Ectodermal cell (in vitro differentiated cells): ENCODE results near the gene OR2T2.
"Not testable (repeated sequence)": the region's sequence is repeated elsewhere in the genome, so short reads cannot be mapped to it uniquely, and the experiment has no call there.

Source experiments
- H3K27ac ChIP-seq: 2 replicates; pipeline ENCODE4 v1.7.0; 2013; ENCODE audit warnings: mild to moderate bottlenecking, low read depth, low read length; ENCODE audit not compliant: insufficient read depth, poor library complexity, severe bottlenecking
- H3K27me3 ChIP-seq: 2 replicates; pipeline ENCODE4 v1.7.0; 2013; ENCODE audit warnings: mild to moderate bottlenecking, low read length; ENCODE audit not compliant: insufficient read depth, control insufficient read depth, poor library complexity, severe bottlenecking
- H3K36me3 ChIP-seq: one replicate; pipeline ENCODE4 v1.7.0; 2013; ENCODE audit warnings: low read length; ENCODE audit not compliant: control insufficient read depth, insufficient read depth
- H3K4me1 ChIP-seq: one replicate; pipeline ENCODE4 v1.7.0; 2013; ENCODE audit warnings: low read length; ENCODE audit not compliant: control insufficient read depth, insufficient read depth
- H3K4me3 ChIP-seq: 2 replicates; pipeline ENCODE4 v1.7.0; 2013; ENCODE audit warnings: low read depth, low read length, control low read depth; ENCODE audit not compliant: insufficient read depth
- H3K9me3 ChIP-seq: 2 replicates; pipeline ENCODE4 v1.7.0; 2013; ENCODE audit warnings: mild to moderate bottlenecking, low read length, moderate library complexity; ENCODE audit not compliant: control insufficient read depth
- WGBS, 2 experiments: methylation state at CpG; one replicate each; pipeline ENCODE4 v1.1.7; 2013; ENCODE audit warnings: missing lambda C conversion rate in 2 of 2; 5-methylcytosine and 5-hydroxymethylcytosine counted together

OR2T2 gene

DNA sequence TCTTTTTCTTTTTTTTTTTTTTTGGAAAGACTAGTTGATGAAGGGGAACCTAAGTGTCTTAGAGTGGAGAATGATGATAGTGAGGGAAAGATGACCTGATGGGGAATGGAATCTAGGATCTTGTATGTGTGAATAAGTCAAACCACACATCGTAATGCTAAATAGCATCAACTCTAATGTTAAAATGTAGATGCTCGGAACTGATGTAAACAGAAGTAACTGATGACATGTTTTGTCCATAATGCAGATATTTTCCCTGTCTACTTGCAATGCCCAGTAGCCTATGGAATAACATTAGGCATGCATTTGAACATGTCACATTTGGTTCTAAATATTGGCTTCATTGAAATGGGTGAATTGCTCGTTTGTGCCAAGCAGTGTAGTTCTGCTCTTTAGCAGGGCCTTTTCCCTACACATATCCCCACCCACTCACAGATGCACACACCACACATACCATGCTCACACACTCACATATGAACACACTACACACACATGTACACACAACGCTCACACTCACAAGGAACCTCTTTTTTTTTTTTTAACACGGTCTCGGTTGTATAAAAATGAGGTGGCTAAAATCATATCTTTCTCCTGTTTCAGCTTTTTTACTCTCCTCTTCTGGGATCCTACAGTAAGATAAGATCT lies 4.5 kb downstream of the OR2T2 start:
- H3K4me3 ChIP-seq, H3K4me1 ChIP-seq, H3K9me3 ChIP-seq, H3K27ac ChIP-seq, H3K36me3 ChIP-seq, H3K27me3 ChIP-seq: not testable (repeated sequence)
- 57% methylated on average over 1 of the region's 6 CpGs; no CpG with 5 or more reads in 1 of the 2 experiments for WGBS, 2 experiments

GRCh38 chr1:248450466-248451145 lies 5.2 kb downstream of the OR2T2 start:
- not testable (repeated sequence) for H3K27me3 ChIP-seq, H3K4me1 ChIP-seq, H3K27ac ChIP-seq, H3K4me3 ChIP-seq, H3K36me3 ChIP-seq, H3K9me3 ChIP-seq
- WGBS, 2 experiments: no CpG with 5 or more reads among the region's 5 CpGs

- not testable (repeated sequence) for H3K27ac ChIP-seq, H3K36me3 ChIP-seq, H3K27me3 ChIP-seq, H3K9me3 ChIP-seq, H3K4me1 ChIP-seq, H3K4me3 ChIP-seq
- WGBS, 2 experiments: 79 to 80% methylated on average over 6 to 7 of the region's 7 CpGs
Observed at GRCh38 chr1:248453619-248454018, 8.2 kb downstream of the OR2T2 start.

DNA sequence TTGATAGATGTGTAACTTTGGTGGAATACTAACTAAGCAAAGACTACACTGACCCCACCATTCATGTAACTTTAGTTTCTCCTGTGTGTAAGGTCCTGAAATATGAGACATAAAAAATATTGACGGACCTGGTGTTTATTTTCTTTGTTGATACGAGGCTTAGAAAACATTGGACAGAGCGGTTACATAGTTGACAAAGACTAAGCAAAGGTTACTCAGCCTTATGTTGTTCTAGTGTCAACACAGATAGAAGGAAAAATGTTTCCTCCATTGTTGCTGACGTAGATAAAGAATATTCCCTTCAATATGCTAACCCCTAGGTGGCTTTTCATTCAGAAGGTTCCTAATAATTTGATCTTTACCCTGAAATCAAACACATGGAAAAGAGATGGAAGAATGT lies 9.6 kb downstream of the OR2T2 start:
- H3K27me3 ChIP-seq, H3K4me3 ChIP-seq, H3K27ac ChIP-seq, H3K36me3 ChIP-seq, H3K4me1 ChIP-seq, H3K9me3 ChIP-seq: not testable (repeated sequence)
- no CpG with 5 or more reads among the region's 4 CpGs for WGBS, 2 experiments

DNA sequence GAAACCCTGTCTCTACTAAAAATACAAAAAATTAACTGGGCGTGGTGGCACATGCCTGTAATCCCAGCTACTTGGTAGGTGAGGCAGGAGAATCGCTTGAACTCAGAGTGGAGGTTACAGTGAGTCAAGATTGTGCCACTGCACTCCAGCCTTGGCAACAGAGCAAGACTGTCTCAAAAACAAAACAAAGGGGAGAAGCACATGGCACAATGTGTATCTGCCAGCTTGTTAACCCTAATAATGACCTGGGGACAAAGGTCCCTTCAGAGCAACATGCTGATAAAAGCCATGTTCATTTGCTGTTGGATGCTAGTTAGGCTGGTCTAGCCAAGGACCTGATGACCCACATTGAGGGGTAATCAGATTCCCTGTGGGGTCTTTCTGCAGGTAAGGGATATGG lies 11.2 kb downstream of the OR2T2 start:
- WGBS, 2 experiments: no CpG with 5 or more reads among the region's 2 CpGs
- not testable (repeated sequence) for H3K27ac ChIP-seq, H3K4me3 ChIP-seq, H3K9me3 ChIP-seq, H3K27me3 ChIP-seq, H3K4me1 ChIP-seq, H3K36me3 ChIP-seq

- 49 to 50% methylated on average over 6 to 7 of the region's 7 CpGs for WGBS, 2 experiments
Observed at GRCh38 chr1:248459117-248459516, 13.7 kb downstream of the OR2T2 start.

DNA sequence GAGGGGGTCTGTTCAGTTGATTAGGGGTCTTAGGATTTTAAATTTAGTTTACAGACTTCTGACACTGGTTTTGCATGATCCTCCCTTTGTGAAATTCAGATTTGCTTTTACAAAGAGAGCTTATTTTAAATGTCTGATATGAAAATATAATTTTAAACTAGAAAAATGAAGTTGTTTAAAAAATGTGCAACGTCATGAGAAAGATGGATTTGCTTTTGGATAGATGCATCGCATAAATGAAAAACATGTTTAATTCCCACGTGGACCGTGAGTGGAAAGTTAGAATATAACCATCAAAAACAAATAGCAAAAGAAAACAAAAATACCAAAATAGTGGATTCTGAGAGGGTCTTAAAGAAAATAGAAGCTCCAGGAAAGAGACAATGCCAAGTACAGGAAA lies 25.7 kb downstream of the OR2T2 start:
- H3K4me1 ChIP-seq: no peaks in the 10 kb centered on the region
- H3K4me3 ChIP-seq: no peak overlapping the region
- H3K27me3 ChIP-seq: no peaks in the 10 kb centered on the region
- H3K9me3 ChIP-seq: peaks cover 10% of the 10 kb centered on the region
- H3K27ac ChIP-seq: no peak overlapping the region
- WGBS, 2 experiments: 66 to 69% methylated on average over 2 to 3 of the region's 4 CpGs
- no peaks in the 10 kb centered on the region for H3K36me3 ChIP-seq

More at GRCh38 chr1:248459117-248459516, 13.7 kb downstream of the OR2T2 start:
- not testable (repeated sequence) for H3K27me3 ChIP-seq, H3K36me3 ChIP-seq, H3K4me3 ChIP-seq, H3K27ac ChIP-seq, H3K4me1 ChIP-seq, H3K9me3 ChIP-seq

DNA sequence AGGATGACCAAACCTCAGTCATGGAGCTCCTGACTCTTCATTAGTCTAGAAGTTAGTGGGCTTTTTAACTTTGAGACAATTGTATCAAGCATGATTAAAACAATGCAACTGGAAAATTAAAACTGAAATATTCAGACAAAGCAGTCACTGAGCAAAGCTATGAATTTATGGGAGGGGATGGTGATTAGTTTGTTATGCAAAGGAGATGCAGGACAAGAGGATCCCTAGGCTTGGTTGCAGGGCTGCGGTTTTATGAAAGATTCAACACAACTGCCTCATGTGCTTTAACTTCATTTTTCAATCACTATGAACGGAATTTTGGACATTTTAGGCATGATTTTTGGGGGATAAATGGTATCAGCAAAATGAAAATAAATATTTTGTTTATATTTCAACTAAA lies 26.7 kb downstream of the OR2T2 start:
- H3K4me3 ChIP-seq, H3K27ac ChIP-seq, H3K4me1 ChIP-seq, H3K27me3 ChIP-seq, H3K36me3 ChIP-seq, H3K9me3 ChIP-seq: not testable (repeated sequence)
- WGBS, 2 experiments: 40% methylated on average over 2 of the region's 2 CpGs; no CpG with 5 or more reads in 1 of the 2 experiments

- WGBS, 2 experiments: no CpG with 5 or more reads among the region's 2 CpGs
- H3K36me3 ChIP-seq, H3K27ac ChIP-seq, H3K9me3 ChIP-seq, H3K4me3 ChIP-seq, H3K27me3 ChIP-seq, H3K4me1 ChIP-seq: not testable (repeated sequence)
Observed at GRCh38 chr1:248473051-248473450, 27.6 kb downstream of the OR2T2 start, which contains the start of gene OR2T3. OR2T3 (plus strand) TSS chr1:248473351; CDS start chr1:248473351, 0 bp downstream.

DNA sequence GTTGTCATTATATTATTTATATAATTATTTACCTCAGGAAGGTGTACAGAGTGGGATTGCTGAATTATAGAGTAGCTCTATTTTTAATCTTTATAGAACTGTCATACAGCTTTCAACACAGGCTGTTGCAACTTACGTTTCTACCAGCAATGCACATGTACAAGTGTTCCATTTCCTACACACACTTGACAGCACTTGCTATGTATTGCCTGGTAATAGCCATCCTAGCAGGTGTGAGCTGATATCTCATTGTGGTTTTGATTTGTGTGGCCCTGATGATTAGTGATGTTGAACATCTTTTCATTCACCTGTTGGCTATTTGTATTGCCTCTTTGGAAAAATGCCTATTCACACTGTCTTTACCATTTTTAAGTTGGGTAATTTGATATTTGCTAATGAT lies 30.2 kb downstream of the OR2T2 start:
- H3K4me3 ChIP-seq, H3K4me1 ChIP-seq, H3K9me3 ChIP-seq, H3K36me3 ChIP-seq, H3K27ac ChIP-seq, H3K27me3 ChIP-seq: not testable (repeated sequence)
- WGBS, 2 experiments: no CpG with 5 or more reads among the region's 1 CpG
